ENCODE results near the gene APLP2. TPM values are rescaled to one million over a fixed set of nuclear protein-coding genes. Genes with fewer than 3 reads are reported as not detected.

APLP2 gene
- total RNA-seq, 1 experiment from 2014 or later, result 447 TPM

DNA sequence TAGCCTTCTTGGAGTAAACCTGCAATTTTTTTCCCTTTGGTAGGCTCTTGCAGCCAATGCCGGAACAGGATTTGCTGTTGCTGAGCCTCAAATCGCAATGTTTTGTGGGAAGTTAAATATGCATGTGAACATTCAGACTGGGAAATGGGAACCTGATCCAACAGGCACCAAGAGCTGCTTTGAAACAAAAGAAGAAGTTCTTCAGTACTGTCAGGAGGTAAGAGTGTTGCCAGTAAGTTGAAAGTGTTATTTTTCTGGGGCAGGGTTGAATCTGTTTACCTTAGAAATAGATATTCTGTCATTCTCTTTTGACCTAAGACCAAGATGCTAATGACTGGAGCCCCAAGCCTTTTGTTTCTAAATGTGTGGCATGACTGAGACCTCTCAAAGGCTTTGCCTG is 39.7 kb downstream of the APLP2 start:
- Mint-ChIP-seq H3K27ac (ENCODE audit: unreplicated experiment) (no peak overlapping the region), H3K36me3 (ENCODE audit: insufficient read depth, unreplicated experiment) (peaks cover 4% of the 10 kb centered on the region), H3K4me3 (ENCODE audit: low read depth, unreplicated experiment) (no peak overlapping the region), H3K4me1 (ENCODE audit: low read depth, unreplicated experiment) (no peaks in the 10 kb centered on the region), H3K9me3 (ENCODE audit: low read depth, unreplicated experiment) (no peaks in the 10 kb centered on the region), H3K27me3 (ENCODE audit: unreplicated experiment) (no peaks in the 10 kb centered on the region)
- TF ChIP-seq, protein P1, sequence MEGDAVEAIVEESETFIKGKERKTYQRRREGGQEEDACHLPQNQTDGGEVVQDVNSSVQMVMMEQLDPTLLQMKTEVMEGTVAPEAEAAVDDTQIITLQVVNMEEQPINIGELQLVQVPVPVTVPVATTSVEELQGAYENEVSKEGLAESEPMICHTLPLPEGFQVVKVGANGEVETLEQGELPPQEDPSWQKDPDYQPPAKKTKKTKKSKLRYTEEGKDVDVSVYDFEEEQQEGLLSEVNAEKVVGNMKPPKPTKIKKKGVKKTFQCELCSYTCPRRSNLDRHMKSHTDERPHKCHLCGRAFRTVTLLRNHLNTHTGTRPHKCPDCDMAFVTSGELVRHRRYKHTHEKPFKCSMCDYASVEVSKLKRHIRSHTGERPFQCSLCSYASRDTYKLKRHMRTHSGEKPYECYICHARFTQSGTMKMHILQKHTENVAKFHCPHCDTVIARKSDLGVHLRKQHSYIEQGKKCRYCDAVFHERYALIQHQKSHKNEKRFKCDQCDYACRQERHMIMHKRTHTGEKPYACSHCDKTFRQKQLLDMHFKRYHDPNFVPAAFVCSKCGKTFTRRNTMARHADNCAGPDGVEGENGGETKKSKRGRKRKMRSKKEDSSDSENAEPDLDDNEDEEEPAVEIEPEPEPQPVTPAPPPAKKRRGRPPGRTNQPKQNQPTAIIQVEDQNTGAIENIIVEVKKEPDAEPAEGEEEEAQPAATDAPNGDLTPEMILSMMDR (IDR thresholded peaks at IDR 0.05; ENCODE audit: unreplicated experiment), result no peak
- CTCF ChIA-PET, result no interaction called here
- no peak for DNase-seq
- intact Hi-C loops (cut with micrococcal nuclease; ENCODE audit: unreplicated experiment), result no loop called here
- BruUV-seq (replicated peaks), result no TSS peak

DNA sequence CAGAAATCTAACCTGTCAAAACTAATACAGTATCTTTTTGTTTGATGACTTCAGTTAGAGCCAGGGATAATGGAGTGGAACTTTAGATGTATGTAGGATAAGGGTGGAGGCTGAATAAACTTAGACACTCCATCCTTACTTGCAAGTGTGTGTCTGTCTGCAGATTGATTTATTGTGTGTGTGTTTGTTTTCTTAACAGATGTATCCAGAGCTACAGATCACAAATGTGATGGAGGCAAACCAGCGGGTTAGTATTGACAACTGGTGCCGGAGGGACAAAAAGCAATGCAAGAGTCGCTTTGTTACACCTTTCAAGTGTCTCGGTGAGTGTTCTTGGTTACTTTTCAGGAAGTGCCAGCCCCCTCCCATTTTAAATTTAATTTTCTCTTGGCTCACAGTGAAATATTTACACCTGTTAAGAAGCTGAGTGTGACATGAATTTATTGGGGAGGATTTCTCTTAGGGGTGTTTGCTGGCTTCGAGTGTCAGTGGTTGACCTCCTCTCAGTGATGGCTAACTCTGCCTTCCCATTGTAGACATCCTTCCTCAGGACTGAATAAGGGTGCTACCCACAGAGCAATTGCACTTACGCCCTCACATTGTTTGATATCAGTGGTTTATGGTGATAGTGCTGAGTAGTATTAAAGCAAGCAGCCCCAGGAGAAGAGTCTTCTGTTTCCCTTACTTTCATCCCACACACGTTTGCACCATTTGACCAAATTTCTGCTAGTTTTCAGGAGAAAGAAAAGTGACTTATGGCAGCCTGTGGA is 40.8 kb downstream of the APLP2 start:
- Mint-ChIP-seq H3K36me3 (ENCODE audit: insufficient read depth, unreplicated experiment) (peaks cover 4% of the 10 kb centered on the region), H3K4me3 (ENCODE audit: low read depth, unreplicated experiment) (no peak overlapping the region), H3K4me1 (ENCODE audit: low read depth, unreplicated experiment) (no peaks in the 10 kb centered on the region), H3K27me3 (ENCODE audit: unreplicated experiment) (no peaks in the 10 kb centered on the region), H3K9me3 (ENCODE audit: low read depth, unreplicated experiment) (no peaks in the 10 kb centered on the region), H3K27ac (ENCODE audit: unreplicated experiment) (no peak overlapping the region)
- CTCF ChIA-PET, result interaction anchor here (0.6 to 0.7 kb wide), 2 partner anchors 9 to 77 kb away, joined by 4 read pairs; no protein-coding TSS in a partner anchor
- intact Hi-C loops (cut with micrococcal nuclease; ENCODE audit: unreplicated experiment), result no loop called here
- BruUV-seq (replicated peaks), result no TSS peak
- DNase-seq, result no peak
- TF ChIP-seq, protein P1 (IDR thresholded peaks at IDR 0.05; ENCODE audit: unreplicated experiment), result no peak

DNA sequence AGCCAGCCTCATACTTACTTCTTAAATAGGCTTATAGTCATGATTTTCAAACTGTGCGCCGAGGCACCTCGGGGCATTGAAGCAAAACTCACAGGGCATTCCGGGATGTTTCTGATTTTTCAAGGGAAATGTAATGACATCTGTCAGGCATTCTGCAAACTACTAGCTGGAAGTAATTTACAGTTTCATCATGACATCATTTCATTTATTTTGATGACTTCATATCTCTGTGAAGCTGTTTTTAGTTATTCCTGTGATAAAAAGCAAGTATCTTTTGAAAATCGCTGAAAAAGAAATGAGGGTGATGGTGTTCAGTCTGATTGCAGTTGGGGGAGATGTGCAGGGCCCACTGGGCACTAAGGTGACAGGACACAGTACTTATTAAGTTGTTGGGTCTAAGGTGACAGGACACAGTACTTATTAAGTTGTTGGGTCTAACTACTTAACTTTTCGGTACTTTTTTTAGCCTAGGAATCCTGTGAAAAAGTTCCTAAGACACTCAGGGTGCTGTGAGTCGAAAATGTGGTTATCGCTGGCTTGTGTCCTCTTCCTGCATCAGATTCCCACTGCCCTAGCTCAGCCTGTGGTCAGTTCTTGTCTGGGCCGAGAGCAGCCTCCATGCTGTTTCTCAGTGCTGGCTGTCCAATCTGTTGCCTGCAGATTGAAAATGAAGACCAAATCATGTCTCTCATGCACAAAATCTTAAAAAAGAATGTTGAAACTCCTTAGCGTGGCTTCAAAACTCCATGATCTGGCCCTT is 42.6 kb downstream of the APLP2 start:
- no peak overlapping the region for H3K27ac Mint-ChIP-seq (ENCODE audit: unreplicated experiment)

DNA sequence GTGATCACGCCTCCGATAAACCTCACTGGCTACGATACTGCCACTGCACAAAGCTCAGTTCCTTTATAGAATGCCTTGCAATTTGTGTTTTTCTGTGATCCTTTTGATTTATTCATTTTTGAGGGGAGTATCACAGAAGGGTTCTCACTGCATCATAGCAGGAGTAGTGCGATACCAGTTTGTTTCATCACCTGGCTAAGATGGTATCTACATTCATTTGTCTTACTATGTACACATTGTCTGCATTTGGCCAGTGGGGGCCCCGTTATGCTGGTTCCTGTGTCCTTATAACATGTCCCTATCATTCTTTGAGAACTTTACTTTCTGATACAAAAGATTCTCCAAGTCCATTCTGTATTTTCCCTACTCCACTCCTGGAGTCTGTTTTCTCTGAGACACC is 44.6 kb downstream of the APLP2 start:
- no peaks in the 10 kb centered on the region for H3K9me3 Mint-ChIP-seq (ENCODE audit: low read depth, unreplicated experiment)
- no peak for DNase-seq
- CTCF ChIA-PET, result no interaction called here
- H3K36me3 Mint-ChIP-seq (ENCODE audit: insufficient read depth, unreplicated experiment), result peaks cover 4% of the 10 kb centered on the region
- no peak overlapping the region for H3K27ac Mint-ChIP-seq (ENCODE audit: unreplicated experiment)
- TF ChIP-seq, protein P1 (IDR thresholded peaks at IDR 0.05; ENCODE audit: unreplicated experiment), result no peak
- intact Hi-C loops (cut with micrococcal nuclease; ENCODE audit: unreplicated experiment), result no loop called here
- BruUV-seq (replicated peaks), result no TSS peak
- no peaks in the 10 kb centered on the region for H3K27me3 Mint-ChIP-seq (ENCODE audit: unreplicated experiment)
- H3K4me1 Mint-ChIP-seq (ENCODE audit: low read depth, unreplicated experiment), result peaks cover 5% of the 10 kb centered on the region
- no peak overlapping the region for H3K4me3 Mint-ChIP-seq (ENCODE audit: low read depth, unreplicated experiment)

More for the DNA sequence above, 42.6 kb downstream of the APLP2 start:
- no peaks in the 10 kb centered on the region for H3K4me1 Mint-ChIP-seq (ENCODE audit: low read depth, unreplicated experiment)
- H3K36me3 Mint-ChIP-seq (ENCODE audit: insufficient read depth, unreplicated experiment), result peaks cover 4% of the 10 kb centered on the region
- H3K27me3 Mint-ChIP-seq (ENCODE audit: unreplicated experiment), result no peaks in the 10 kb centered on the region
- no peaks in the 10 kb centered on the region for H3K9me3 Mint-ChIP-seq (ENCODE audit: low read depth, unreplicated experiment)
- CTCF ChIA-PET, result no interaction called here
- intact Hi-C loops (cut with micrococcal nuclease; ENCODE audit: unreplicated experiment), result no loop called here
- TF ChIP-seq, protein P1 (IDR thresholded peaks at IDR 0.05; ENCODE audit: unreplicated experiment), result no peak
- no TSS peak for BruUV-seq (replicated peaks)
- H3K4me3 Mint-ChIP-seq (ENCODE audit: low read depth, unreplicated experiment), result no peak overlapping the region
- no peak for DNase-seq

All from Calu3 (cell line).